HL-60 (cell line): ENCODE results near the gene POC1A.

Source experiments
- DNase-seq, 2 experiments: peaks; one replicate each; pipeline ENCODE4 v3.0.0-alpha.2; 2010 to 2020; ENCODE audit warnings: low read depth in 1 of 2, low spot score in 1 of 2
- H3K27ac ChIP-seq: fragments of 250-450 bp; sonication (Bioruptor Pico); replicated peaks from 2 replicates; pipeline ENCODE4 v1.5.1; 2020; ENCODE audit warnings: mild to moderate bottlenecking, moderate library complexity
- H3K27me3 ChIP-seq: fragments of 250-450 bp; sonication (Bioruptor Pico); 2 replicates; pipeline ENCODE4 v1.5.1; 2021; ENCODE audit warnings: mild to moderate bottlenecking, moderate library complexity; ENCODE audit not compliant: insufficient read depth, poor library complexity, severe bottlenecking
- H3K4me3 ChIP-seq: replicated peaks from 2 replicates; pipeline ENCODE4 v1.5.1; 2011; ENCODE audit warnings: mild to moderate bottlenecking, control low read depth, low read length; ENCODE audit not compliant: insufficient read depth
- CTCF ChIP-seq: IDR thresholded peaks from one replicate; pipeline ENCODE4 v1.5.1; 2011; ENCODE audit warnings: low read length, control low read depth, inconsistent platforms; ENCODE audit not compliant: insufficient read depth
- GABPA ChIP-seq: IDR thresholded peaks from 2 replicates; pipeline ENCODE4 v1.6.1; 2012; ENCODE audit warnings: low read depth
- POLR2AphosphoS5 ChIP-seq: IDR thresholded peaks from 2 replicates; pipeline ENCODE4 v1.6.1; 2012; ENCODE audit warnings: low read depth
- REST ChIP-seq: IDR thresholded peaks from 2 replicates; pipeline ENCODE4 v1.6.1; 2012; ENCODE audit warnings: low read depth; ENCODE audit not compliant: insufficient replicate concordance
- SPI1 ChIP-seq: IDR thresholded peaks from 2 replicates; pipeline ENCODE4 v1.6.1; 2012; ENCODE audit warnings: low read depth, mild to moderate bottlenecking, borderline replicate concordance

POC1A gene

GRCh38 chr3:52062505-52062904 is 91.7 kb downstream of the POC1A start:
- peak; percentile 25 to 90 for DNase-seq
- Histone ChIP-seq H3K4me3 (no peak overlapping the region), H3K27ac (no peak overlapping the region), H3K27me3 (no peaks in the 10 kb centered on the region)
- TF ChIP-seq POLR2AphosphoS5 (no peak), GABPA (no peak), REST (no peak), SPI1 (no peak), CTCF (no peak)

- Histone ChIP-seq H3K4me3 (no peak overlapping the region), H3K27me3 (no peaks in the 10 kb centered on the region), H3K27ac (no peak overlapping the region)
- no peak for DNase-seq
- no peak for TF ChIP-seq POLR2AphosphoS5
Observed at GRCh38 chr3:52061121-52061910, 92.9 kb downstream of the POC1A start.

- Histone ChIP-seq H3K4me3 (no peak overlapping the region), H3K27ac (no peak overlapping the region), H3K27me3 (no peaks in the 10 kb centered on the region)
- DNase-seq: no peak
- TF ChIP-seq REST: no peak
- no peak for TF ChIP-seq POLR2AphosphoS5
- no peak for TF ChIP-seq SPI1
- TF ChIP-seq GABPA: no peak
Observed at GRCh38 chr3:52059781-52060180, 94.4 kb downstream of the POC1A start.

GRCh38 chr3:52057812-52058495 is 96.3 kb downstream of the POC1A start:
- TF ChIP-seq POLR2AphosphoS5 (no peak), GABPA (no peak), CTCF (no peak), SPI1 (no peak), REST (no peak)
- peak overlapping the region; percentile 29 for H3K4me3 ChIP-seq
- DNase-seq: no peak
- H3K27me3 ChIP-seq: no peaks in the 10 kb centered on the region
- no peak overlapping the region for H3K27ac ChIP-seq
